NCI-H1436 (cell line): ENCODE measurements around the gene ARHGAP4.

Source experiments
- DNase-seq: peaks from one replicate; lab custom pipeline; 2025; lab: John Stamatoyannopoulos, UW

ARHGAP4 gene

GRCh38 chrX:153927672-153927921 lies 1.5 kb upstream of the ARHGAP4 start:
- DNase-seq = no peak

- DNase-seq = peak; percentile 89
These were observed 1.0 kb upstream of the ARHGAP4 start for GRCh38 chrX:153926858-153927671.

DNA sequence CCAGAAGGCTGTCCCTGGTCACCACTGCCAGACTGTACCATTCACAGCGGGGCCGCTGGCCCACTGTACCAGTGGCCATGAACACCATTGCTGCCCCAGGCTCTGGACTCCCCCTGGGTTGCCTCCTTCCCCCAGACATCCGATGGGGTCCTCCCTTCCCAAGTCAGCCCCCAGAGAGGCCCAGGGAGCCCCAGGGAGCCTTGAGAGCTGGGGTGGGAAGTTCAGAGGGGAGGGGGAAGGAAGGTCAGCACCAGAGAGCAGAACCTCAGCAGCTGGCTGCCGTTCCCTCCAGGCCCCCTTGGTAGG lies 441 bp upstream of the ARHGAP4 start:
- no peak for DNase-seq

DNA sequence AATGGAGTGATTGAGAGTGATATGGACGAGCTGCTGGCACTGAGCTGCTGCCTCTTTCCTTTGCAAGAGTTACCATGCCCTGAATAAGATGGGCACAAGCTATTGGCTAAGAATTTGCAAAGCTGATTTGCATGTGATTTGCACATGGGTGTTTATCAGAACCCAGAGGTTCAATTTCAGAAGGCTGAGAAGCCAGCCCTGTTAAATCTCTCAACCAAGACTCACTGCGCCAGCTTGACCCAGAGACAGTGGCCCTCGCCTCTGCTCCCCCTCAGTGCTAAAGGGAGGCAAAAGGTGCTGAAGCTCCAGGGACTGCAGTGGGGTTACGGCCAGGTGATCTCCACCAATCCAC lies 701 bp downstream of the ARHGAP4 start:
- no peak for DNase-seq

- peak; percentile 89 for DNase-seq
These were observed 1.8 kb downstream of the ARHGAP4 start for GRCh38 chrX:153924149-153924861.

GRCh38 chrX:153922932-153923857 lies 2.9 kb downstream of the ARHGAP4 start:
- no peak for DNase-seq

- no peak for DNase-seq
These were observed 4.3 kb downstream of the ARHGAP4 start for GRCh38 chrX:153921511-153922446.

DNA sequence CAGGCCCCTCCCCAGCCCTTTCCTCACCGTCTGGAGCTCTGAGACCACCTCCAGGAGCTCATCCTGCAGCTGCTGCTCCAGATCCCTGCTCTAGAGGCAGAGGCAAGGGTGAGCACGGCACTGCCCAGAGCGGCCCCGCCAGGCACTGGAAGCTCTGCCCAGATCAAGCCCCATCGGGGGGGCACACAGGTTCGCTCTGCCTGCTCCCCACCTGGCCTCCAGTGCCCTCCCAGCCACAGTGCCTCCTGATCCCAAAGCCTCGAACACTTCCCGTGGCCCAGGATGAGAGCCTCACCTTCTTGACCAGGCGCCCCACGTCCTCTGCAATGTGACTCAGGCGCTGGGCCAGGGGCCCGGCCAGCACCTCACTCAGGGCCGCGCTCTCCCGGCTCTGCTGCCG lies 5.0 kb downstream of the ARHGAP4 start:
- no peak for DNase-seq

GRCh38 chrX:153920546-153920945 lies 5.5 kb downstream of the ARHGAP4 start:
- DNase-seq = no peak

DNA sequence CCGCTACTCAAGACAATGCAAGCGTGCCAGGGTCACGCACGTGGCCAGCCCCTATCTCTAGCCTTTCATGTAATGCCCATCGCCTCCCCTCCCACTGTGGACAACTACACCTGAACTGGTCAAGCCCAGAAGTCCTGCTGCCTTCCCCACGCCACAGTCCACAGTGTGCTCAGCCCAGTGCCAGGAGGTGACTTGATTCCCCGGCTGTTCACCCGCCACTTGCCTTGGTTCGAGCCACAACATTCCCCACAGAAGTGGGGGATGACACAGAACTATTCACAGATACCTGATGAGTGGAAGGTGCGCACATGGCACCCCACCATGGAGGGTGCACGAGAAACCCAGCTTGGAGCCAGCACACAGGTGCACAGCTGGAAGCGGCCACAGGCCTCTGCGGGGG lies 6.8 kb downstream of the ARHGAP4 start:
- DNase-seq = no peak

DNA sequence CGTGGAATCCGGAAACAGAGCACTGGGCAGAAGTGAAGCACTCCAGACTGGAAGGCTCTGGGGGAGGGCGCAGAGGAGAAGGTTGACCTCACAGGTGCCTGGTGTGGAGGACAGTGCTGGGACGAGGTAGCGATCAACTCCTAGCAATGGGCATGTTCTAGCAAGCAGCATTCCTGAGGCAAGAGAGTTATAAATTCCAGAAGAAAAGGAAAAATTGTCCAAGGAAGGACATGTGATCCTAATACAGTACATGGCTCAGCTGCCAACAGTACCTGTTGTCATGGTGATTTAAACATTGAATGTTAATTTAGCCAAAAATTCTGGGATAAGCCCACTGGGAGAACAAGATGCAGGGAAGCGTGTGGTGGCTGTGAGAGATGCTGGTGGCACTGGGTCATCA lies 8.2 kb downstream of the ARHGAP4 start:
- no peak for DNase-seq

DNA sequence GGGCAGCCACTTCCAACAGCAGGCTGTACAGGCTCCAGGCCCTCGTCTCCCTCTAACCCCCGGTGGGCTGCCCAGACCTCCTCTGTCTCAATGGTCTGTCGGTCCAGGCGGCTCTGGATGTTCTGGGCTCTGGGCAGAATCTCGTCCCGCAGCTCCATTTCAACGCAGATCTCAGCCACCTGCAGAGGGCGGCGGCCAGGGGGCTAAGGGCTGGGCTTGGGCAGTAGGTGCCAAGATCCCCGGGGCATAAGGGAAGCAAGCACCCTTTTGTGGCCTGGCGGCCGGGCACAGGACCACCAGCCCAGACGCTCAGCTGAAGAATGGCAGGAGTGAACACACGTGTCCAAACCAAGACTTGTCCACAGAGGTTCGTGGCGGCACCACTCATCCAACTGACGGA lies 12.4 kb downstream of the ARHGAP4 start:
- no peak for DNase-seq

DNA sequence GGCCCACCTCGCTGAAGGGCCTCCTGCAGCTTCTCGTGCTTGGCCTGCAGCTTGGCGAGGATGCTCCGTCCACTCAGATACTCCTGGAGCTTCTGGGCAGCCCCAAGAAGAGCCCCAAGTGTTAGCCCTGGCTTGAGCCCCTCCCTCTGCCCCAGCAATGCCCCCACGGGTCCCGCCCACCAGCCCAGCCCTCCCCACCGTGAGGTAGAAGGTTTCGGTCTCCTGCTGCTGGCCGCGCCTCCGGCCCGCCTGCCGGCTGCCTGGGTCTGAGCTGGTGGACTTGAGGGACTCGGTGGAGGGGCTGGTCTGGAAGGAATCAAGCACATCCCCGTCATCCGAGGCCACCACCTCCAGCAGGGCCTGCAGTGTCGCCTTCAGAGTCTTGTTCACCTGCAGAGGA lies 12.9 kb downstream of the ARHGAP4 start:
- DNase-seq = no peak

DNA sequence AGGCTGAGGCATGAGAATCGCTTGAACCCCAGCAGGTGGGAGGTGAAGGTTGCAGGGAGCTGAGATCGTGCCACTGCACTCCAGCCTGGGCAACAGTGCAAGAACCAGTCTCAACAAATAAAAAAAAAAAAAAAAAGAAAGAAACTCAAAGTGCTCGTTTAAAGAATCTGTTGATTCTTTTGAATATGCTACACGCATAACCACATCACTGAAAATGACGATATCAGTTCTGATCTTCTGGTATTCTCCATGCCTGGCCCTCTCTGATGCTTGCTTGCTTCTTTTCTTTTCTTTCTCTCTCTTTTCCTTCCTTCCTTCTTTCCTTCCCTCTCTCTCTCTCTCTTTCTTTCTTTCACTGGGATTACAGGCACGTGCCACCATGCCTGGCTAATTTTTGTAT lies 14.3 kb downstream of the ARHGAP4 start:
- DNase-seq = no peak

GRCh38 chrX:153910446-153910845 lies 15.6 kb downstream of the ARHGAP4 start:
- no peak for DNase-seq

- DNase-seq = no peak
These were observed 16.1 kb downstream of the ARHGAP4 start for GRCh38 chrX:153909980-153910360.

GRCh38 chrX:153909024-153909979 lies 16.8 kb downstream of the ARHGAP4 start:
- no peak for DNase-seq

DNA sequence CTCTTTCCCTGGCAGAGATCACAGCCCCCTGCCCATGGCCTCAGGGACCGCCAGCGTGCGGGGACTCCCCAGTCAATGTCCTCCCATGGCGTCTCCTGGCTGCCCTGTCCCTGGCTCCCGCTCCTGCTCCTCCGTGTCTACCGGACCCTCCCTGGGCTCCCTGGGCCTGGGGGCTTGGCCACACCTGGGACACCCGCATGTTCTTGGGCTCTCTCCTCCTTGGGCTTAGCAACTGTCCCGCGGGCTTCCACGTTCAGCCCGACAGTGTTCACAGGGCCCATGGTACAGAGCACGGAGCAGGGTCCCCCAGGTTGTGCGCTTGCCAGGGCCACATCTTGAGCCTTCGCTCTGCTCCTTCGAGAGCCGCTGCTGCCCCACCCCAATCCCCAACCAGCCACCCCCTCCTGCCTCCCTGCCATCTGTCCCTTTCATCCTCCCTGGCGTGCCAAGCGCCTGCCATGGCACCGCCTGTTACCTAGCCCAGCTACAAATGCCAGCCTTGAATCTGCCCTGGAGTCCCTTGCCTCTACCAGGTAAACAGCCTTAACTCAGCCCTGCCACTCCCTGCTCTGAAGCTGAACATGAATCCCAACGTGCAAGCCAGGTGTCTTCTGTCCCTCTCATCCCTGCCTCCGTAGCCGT lies 17.7 kb downstream of the ARHGAP4 start:
- DNase-seq = no peak

GRCh38 chrX:153907456-153907855 lies 18.6 kb downstream of the ARHGAP4 start:
- no peak for DNase-seq
